ENCODE data around the gene ACSF2. TPM values are rescaled to one million over a fixed set of nuclear protein-coding genes. Genes with fewer than 3 reads are reported as not detected.

ACSF2 gene
- total RNA-seq, 1 donor from 2014 or later, result 22.5 TPM

DNA sequence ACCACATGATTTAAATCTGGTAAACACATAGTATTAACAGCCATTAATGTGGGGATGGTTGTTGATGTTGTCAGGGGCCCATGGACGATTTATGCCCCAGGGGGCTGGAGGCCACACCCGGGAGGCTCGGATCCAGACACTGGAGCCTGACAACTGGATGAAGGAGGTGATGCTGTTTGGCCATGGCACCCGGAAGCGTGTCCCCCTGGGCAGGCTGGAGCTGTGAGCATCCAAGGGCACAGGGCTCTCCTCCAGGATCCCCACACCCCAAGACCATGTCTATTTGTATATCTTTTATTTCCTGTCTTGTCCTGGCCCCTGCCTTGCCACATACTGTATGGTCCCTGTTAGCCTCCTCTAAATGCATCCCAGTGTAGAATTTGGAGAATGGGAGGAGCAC is 57.2 kb downstream of the ACSF2 start:
- intact Hi-C loops (cut with micrococcal nuclease), result loop anchor here (5.0 to 10.0 kb wide), 2 partner anchors 59 to 142 kb away; no protein-coding TSS in a partner anchor
- no peak for ATAC-seq
- no peak for DNase-seq

DNA sequence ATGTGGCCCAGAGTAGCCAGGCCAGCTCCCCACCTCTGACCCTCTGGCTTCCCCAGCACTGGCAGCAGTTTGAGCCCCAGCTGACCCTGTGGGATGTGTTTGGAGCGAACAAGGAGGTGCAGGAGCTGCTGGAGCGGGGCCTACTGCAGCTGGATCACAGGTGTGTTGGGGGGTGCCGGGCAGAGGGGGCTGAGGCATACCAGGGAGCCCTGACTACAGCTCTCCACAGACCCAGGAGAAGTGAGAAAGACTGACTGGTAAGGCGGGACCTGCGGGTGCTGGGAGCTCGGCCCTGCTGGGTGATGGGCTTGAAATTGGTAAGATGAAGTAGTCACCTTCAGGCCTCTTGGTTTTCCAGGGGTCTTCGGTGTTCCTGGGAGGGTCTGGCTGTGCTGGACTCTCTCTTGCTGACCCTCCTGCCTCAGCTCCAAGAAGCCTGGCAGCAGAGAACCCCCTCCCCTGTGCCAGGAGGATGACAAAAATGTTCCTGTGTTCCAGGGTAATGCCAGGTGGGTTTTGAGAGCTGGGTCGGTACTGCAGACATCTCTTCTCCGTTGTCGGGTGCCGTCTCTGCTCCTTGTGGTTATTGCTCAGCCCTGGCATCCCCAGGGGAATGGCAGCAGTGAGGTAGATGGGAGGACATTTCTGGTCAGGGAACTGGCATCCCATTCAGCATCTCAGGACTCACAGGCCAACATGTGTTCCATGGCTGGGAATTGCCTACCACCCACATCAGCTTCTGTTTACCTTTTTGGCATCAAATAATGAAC is 58.6 kb downstream of the ACSF2 start:
- ATAC-seq (no peak), DNase-seq (no peak)
- intact Hi-C loops (cut with micrococcal nuclease), result loop anchor here (5.0 to 10.0 kb wide), 2 partner anchors 58 to 140 kb away; no protein-coding TSS in a partner anchor

DNA sequence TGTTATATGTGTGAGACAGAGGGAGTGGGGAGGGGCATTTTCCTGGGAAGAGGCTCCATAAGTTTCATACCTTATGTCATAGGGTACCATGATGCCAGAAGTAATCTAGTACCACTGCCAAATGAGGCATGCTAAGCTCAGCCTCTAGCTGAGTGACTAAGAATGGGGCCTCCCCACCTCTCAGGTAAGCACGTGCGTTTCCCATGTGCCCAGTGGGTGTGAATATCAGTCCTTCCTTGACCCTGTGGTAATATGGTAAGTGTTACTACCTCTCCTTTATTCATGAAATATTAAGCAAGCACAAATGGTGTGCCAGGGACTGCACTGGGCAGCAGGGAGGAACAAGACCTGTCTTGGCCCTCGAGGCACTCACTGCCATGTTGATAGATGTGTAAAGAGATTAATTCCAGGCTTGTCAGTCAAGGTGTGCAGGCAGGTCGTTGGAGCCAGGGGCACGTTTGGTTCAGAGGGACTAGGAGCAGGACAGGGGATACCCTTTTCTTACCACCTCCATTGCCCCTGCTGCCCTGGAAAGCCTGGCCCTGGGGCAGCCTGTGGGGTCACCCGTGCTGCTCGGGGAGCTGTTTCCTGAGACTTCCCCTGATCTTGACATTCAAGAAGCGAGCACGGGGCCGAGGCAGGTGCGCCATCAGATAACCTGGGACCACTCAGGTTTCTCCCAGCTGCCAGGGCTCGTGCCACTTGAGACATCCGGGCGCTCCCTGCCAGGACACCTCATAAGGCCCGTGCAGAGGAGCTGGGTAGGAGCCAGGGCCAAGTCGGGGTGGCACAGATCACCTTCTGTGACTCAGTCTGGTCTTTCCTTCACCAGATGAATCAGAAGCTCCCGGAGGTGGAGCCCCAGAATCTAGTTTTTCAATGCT is 61.4 kb downstream of the ACSF2 start:
- intact Hi-C loops (cut with micrococcal nuclease), result loop anchor here (10.0 kb wide), 1 partner anchor 137 kb away; no protein-coding TSS in a partner anchor
- ATAC-seq (no peak), DNase-seq (no peak)

DNA sequence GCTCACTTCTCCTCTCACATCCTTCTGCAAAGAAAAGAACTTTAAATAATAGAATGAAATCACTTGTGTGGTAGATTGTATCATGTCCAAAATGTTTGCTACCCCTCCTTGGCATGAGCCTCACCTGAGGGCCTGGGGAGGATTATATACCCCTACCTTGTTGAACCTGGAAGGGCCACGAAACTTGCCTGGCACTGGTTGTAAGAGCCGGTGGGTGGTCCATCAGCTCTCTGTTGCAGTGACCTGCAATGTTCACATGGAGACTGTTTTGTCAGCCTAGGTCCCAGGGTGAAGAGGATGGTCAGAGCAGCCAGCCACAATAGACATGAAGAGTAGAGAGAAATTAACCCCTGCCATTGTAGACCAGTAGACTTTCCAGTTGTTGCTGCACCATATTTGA is 62.9 kb downstream of the ACSF2 start:
- intact Hi-C loops (cut with micrococcal nuclease), result loop anchor here (10.0 kb wide), 1 partner anchor 136 kb away; no protein-coding TSS in a partner anchor
- ATAC-seq (no peak), DNase-seq (no peak)

DNA sequence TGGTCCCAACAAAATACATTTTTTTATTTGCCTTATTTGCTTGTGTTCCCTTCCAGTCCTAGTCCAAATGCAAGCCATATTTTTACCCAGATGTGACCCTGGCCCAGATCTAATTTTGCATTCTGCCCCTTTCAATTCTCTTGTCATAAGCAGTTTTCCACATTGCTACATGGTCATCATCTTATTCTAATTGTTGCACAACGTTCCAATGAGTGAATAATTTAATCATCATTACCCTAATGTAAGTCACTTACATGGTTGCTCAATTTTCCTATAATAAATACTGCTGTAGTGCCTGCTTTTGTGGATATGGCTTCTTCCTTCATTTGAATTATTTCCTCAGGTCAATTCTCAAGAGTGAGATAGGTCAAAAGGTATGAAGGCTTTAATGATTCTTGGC is 65.5 kb downstream of the ACSF2 start:
- intact Hi-C loops (cut with micrococcal nuclease), result no loop called here
- no peak for ATAC-seq
- no peak for DNase-seq

DNA sequence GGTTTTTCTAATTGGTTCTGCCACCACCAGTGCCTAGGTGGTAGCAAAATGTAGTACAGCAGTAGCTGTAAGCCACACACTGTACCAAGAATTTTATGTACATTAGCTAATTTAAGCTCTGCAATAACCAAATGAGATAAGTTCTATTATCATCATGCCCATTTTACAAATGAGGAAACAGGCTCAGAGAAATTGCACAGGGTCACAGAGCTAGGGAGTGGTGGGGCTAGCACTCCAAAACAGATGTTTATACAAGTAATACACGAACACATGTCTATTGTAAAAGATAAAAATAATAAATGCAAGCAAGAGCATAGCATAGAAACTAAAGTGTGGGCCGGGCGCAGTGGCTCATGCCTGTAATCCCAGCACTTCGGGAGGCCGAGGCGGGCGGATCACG is 66.2 kb downstream of the ACSF2 start:
- ATAC-seq, result no peak
- DNase-seq, result no peak
- intact Hi-C loops (cut with micrococcal nuclease), result no loop called here

DNA sequence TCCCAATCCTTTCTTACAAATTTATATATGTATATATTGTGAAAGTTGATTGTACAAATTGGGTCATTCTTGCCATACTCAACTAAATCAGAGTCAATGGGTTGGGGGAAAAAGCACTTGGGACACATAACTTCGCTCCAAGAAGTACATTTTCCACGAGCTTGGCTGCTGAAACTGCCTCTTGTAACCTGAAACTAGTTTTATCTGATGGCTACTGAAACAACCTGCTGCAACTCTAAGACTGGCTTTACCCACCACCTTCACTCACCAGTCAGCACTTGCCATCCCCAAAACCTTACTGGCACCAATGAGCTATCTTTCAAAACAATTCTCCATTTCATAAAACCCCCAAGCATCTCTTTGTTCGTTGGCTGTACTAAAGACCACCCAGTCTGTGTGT is 67.7 kb downstream of the ACSF2 start:
- ATAC-seq, result no peak
- DNase-seq, result no peak
- intact Hi-C loops (cut with micrococcal nuclease), result no loop called here

DNA sequence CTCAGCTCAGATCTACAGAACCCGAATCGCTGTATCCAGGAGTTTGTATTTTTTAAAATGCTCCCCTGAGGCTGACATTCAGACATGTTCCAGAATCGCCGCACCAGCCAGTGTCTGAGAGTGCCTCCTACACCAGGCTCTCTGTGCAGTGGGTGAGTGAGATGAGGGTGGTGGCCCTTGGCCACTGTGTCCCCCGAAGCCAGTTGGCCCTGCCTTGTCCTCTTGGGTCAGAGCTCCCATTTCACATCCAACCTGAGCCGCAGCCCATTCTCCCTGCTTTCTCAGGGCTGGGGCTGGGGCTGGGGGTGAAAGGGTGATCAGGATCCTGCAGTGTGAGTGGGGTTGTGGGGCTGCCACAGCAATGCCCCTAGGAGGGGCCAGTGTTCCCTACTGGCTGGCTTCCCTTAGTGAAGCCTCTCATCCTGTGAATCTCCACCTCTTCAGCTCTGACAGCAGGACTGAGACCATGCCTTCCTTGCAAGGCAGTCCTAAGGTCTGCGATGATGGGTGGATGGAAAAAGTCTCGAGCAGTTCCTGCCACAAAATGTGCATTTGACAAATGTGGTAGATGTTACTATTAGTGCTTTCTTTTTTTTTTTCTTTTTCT is 69.3 kb downstream of the ACSF2 start:
- ATAC-seq (no peak), DNase-seq (no peak)

DNA sequence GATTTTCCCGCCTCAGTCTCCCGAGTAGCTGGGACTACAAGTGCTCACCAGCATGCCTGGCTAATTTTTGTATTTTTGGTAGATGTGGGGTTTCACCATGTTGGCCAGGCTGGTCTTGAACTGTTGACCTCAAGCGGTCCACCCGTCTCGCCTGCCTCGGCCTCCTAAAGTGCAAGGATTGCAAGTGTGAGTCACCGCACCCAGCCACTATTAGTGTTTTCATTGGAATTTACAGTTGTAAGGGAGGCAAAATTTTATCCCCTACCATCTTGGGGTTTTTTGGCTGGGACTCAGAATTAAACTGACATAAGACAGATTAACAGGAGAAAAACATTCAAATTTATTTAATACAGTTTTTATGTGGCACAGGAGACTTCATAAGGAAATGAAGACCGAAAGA is 69.9 kb downstream of the ACSF2 start:
- ATAC-seq (no peak), DNase-seq (no peak)
- intact Hi-C loops (cut with micrococcal nuclease), result no loop called here

More for the DNA sequence above, 69.3 kb downstream of the ACSF2 start:
- intact Hi-C loops (cut with micrococcal nuclease), result no loop called here

DNA sequence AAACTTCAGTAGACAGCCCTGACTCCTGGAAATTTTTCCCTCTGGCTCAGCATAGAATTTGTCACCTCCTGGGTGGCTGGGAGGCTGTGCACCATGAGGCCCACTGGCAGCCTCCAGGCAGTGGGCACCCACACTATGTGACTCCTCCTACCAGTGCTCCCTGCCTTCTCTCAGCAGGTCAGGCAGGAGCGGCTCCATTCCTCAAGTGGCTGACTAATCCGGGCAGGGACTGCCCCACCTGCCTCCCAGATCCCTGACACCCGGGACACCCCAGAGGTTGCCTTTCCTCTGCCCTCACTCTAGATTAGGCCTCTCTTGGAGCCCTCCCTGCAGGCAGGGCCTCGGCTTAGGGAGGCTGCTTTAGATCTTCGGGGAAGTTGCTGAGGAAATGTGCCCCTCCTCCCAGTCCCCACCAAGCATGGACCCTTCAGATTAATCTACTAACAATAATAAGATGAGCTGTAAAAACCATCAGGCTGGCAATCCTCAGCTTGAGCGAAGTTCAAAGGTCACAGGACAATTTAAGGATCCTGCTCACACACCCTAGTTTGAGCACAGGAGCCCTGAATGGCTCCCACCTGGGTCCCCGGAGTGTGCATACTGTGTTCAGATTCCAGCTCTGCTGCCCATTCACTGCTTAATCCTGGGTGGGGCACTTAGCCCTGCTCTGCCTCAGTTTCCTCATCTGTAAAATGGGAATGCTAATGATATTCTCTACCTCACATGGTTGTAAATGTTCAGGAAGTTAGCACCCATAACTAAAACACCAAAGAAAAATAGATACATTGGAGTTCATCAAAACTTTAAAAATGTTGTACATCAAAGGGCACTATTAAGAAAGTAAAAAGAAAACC is 72.2 kb downstream of the ACSF2 start:
- intact Hi-C loops (cut with micrococcal nuclease), result no loop called here
- ATAC-seq, result no peak
- DNase-seq, result no peak

DNA sequence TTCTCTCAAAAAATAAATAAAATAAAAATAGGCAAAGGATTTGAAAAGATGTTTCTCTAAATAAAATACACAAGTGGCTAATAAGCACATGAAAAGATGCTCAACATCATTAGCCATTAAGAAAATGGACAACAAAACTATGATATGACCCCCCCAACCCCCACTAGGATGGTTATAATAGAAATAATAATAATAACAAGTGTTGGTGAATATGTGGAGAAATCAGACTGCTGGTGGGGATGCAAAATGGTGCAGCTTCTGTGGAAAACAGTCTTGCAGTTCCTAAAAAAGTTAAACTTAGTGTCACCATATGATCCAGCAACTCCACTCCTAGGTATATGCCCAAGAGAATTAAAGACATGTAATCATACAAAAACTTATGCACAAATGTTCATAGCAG is 73.3 kb downstream of the ACSF2 start:
- intact Hi-C loops (cut with micrococcal nuclease), result no loop called here
- DNase-seq (no peak), ATAC-seq (no peak)

DNA sequence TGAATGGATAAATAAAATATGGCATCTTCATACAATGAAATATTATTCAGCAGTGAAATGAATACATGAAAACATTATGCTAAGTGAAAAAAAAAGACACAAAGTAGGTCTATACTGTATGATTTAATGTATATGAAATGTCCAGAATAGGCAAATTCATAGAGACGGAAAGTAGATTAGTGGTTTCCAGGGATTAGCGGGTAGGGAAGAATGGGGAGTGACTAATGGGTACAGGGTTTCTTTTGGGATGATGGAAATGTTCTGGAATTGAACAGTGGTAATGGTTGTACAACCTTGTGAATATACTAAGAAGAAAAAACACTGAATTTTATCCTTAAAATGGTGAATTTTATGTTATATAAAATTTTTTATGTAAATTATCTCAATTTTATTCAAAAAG is 73.7 kb downstream of the ACSF2 start:
- DNase-seq, result no peak
- no peak for ATAC-seq
- intact Hi-C loops (cut with micrococcal nuclease), result no loop called here

DNA sequence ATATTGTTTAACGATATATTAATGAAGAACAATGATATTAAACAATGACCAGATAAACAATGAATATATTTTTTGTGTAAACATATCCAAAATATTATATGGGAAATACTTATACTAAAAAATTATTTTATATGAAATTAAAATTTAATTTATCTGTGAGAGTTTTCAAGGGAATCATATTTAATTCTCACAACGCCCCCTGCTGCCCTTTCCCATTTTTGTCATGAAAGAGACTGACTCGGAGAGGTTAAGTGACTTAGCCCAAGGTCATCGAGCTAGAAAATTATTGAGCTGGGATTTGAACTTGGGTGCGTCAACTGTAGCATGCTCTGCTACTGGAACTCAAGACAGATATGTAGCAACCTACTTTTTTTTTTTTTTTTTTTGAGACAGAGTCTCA is 75.0 kb downstream of the ACSF2 start:
- intact Hi-C loops (cut with micrococcal nuclease), result no loop called here
- DNase-seq, result no peak
- ATAC-seq, result no peak

DNA sequence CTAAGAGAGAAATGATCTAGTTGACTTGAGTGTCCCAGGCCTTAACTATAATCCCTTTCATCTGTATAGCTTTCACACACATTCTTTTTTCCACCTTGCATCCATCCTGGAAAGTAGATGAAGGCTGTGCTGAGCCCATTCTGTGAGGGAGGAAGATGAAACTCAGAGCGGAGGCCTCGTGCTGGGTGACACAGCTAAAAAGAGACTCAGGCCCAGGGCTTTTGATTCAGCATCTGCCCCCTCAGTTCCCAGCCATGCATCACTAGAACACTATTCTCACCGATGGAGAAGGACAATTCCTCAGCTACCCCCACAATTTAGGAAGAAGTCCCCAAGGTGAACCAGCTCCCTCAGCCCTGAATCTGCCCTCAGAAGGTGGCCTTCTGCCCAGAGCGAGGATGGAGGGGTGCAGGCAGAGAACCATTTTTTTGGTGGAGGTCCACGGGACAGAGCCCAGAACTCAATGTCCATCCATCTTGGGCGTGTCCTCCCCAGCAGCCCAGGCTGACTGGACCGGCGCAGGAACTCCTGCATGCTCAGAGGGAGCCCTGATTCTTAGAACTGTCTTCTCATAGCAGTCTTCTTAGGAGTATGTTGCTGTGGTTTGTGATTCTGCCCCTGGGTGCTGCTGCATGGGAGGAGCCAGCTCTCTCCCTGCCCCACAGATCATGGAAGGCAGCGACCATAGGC is 76.4 kb downstream of the ACSF2 start:
- DNase-seq, result no peak
- ATAC-seq, result no peak
- intact Hi-C loops (cut with micrococcal nuclease), result no loop called here

DNA sequence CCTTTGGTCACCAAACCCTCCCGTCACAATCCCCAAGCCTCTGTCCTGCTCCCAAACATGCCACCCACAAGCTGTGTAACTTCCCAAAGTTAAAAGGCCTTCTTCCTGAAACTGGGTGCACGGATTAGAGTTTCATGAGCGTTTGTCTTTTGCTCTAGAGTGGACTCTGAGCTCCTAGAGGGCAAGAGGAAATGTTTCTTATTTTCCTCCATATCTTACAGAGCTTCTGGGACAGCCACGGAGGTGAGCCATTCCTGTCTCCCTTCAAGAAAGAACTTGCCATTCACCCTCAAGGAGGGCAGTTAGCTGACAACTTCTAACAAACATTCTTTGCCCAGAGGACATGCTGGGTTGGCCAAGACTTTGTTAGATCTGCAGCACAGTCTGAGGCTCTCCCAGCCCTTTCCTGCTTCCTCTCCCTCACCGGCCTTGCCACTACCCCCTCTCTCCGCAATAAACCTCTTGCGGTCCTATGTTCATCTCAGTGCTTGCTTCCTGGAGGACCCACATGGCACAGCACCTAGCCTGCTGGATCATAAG is 79.6 kb downstream of the ACSF2 start:
- intact Hi-C loops (cut with micrococcal nuclease), result no loop called here
- no peak for ATAC-seq
- DNase-seq, result no peak

DNA sequence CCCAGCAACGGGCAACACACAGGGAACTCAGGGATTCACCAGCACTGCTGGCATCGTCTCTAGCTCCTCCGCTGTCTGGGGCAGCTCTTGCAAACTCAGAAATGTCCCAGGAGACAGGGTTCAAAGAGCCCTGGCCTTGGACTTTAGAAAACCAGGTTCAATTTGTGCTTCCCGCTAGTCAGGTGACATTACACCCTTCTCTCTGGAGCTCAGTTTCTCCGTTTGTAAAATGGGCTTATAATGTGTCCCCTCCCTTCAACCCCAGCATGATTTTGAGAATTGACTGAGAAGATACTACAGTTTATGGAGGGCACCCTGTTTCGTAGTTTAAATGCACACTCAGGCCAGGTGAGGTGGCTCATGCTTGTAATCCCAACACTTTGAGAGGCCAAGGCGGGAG is 80.3 kb downstream of the ACSF2 start:
- intact Hi-C loops (cut with micrococcal nuclease), result no loop called here
- ATAC-seq (no peak), DNase-seq (no peak)

DNA sequence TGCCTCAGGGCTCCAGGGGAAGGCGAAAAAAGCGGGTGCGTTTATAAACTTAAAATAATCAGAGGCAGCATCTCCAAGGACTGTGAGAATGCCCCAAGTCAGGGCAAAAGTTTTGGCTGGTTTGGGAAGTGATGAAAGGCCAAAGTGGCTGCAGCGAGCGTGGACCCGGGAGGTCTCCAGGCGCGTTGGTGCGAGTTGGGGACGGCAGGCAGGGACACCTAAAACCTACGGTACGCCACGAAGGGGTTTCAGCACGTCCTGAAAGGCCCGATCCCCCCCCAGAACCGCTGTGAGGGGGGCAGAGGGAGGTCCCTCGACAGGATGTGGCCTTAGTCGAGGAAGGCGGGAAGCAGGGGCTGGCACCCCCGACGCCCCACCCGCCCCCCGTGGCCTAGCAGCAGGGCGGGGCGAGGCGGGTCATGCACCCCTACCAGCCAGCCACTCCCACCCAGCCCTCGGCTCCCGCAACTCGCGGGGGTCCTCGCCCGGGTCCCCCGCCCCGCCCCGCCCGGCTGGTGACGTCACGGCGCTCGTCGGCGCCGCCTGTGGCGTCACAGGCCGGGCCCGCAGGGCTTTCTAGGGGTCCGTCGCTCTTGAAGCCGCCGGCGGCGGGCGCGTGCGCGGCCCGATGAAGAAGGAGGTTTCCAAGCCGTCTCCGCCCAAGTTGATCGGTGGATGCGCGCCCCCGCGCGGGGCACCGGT is 82.0 kb downstream of the ACSF2 start, which contains the start of gene MYCBPAP:
Gene MYCBPAP, plus strand, starts transcription at position 569 of the 702 bp plus-strand sequence. CDS start 236 bp downstream, outside the sequence.
- peak; percentile 92 for DNase-seq
- ATAC-seq, result peak; percentile 87
- intact Hi-C loops (cut with micrococcal nuclease), result no loop called here
